Suppressor macrophage (primary cell): ENCODE results near the gene C1orf35.

Experiments used
- DNase-seq, 4 experiments: peaks; one replicate each; pipeline ENCODE4 v3.0.0-alpha.2; 2020 to 2022

C1orf35 gene

DNA sequence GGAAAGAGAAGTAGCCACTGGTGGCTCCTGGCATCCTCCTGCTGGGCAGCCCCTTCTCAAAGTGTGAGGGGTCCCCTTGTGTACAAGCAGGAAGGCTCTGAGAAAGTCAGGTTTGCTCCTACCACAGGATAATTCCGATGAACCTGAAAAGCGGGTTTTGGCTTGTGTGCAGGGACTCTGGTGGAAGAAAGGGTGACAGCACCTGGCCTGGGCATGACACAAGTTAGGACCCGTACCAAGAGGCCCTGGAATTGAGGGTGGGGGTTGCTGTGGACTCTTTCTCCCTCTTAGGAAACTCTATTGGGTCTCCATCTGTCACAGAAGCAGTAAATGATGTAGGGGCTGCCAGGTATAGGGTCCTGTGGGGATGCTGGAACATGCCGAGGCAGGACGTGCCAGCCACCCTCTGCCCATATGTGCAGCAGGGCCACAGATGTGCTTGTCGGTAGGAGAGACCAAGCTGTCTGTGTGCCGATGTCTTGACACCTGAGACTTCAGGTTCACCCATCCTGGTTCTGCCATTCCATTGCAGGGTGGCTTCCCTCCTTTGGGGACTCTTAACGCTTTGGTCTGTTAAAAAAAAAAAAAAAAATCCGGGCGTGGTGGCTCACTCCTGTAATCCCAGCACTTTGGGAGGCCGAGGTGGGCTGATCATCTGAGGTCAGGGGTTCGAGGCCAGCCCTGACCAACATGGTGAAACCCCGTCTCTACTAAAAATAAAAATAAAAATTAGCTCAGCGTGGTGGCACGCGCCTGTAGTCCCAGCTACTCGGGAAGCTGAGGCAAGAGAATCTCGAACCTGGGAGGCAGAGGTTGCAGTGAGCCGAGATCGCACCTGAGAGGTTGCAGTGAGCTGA is 9.8 kb downstream of the C1orf35 start:
- no peak for DNase-seq

DNA sequence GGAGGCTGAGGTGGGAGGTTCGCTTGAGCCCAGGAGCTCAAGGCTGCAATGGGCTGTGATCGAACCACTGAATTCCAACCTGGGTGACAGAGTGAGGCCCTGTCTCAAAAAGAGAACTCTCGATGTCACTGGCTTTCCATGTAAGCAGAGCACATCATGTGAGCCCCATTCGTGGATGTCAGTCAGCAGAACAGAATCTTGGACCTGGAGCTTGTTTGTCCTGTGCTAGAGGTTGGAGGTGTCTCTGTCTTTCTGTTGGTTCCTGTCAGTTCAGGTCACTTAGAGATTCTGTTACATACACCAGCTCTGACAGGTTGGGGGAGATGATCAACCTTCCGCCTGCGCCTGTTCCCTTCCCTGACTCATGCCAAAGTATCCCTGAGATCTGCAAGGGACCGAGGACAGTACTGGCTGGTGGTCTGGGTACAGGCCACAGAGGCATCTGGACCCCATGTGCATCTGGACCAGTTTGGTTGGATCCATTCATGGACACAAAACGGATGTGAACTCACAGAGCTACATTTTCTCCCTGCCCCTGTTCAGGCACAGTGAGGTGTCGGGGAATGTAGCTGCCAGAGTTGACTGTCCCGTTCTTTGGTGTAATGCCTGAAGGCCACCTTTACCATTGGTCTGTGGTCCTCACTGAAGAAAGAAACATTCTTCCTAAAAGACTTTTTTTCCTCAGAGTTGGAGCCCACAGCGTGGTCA is 10.6 kb downstream of the C1orf35 start:
- no peak for DNase-seq

DNA sequence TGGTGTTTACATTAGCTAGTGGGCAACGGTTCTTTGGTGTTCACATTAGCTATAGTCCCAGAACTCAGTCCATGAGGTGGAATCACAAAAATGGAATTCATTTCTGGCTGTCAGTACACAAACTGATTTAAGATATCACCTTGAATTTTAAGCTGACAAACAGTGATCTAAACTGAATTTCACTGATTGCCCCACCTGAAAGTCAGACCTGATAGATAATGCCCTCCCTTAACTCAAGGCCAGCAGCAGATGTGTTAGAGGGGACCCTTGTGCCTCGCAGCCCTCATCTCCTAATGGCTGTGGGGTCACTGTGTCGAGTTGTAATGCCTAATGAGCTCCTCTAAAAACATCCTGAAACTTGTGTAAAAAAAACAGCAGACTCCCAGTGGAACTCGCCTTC is 12.0 kb downstream of the C1orf35 start:
- DNase-seq: no peak

DNA sequence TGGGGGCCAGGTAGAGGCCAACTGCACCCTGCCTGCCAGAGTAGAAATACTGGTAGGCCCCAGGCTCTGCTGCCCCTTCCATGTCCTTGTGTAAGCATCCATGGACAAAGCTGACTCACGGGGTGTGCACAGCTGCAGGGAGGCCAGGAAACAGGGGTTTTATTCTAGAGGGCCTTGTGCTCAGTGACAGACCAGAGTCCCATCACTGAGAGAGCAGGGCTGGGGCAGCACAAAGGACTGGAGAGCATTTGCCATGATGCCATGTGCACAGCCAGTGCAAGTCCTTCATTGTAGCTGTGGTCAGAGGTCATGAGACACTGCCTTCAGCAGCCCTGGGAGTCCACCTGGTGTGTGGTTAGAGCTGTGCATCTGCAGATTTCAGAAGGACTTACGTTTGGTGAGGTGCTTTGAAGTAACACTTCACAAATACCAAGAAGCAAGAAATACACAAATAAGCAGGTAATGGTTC is 12.5 kb downstream of the C1orf35 start:
- no peak for DNase-seq

DNA sequence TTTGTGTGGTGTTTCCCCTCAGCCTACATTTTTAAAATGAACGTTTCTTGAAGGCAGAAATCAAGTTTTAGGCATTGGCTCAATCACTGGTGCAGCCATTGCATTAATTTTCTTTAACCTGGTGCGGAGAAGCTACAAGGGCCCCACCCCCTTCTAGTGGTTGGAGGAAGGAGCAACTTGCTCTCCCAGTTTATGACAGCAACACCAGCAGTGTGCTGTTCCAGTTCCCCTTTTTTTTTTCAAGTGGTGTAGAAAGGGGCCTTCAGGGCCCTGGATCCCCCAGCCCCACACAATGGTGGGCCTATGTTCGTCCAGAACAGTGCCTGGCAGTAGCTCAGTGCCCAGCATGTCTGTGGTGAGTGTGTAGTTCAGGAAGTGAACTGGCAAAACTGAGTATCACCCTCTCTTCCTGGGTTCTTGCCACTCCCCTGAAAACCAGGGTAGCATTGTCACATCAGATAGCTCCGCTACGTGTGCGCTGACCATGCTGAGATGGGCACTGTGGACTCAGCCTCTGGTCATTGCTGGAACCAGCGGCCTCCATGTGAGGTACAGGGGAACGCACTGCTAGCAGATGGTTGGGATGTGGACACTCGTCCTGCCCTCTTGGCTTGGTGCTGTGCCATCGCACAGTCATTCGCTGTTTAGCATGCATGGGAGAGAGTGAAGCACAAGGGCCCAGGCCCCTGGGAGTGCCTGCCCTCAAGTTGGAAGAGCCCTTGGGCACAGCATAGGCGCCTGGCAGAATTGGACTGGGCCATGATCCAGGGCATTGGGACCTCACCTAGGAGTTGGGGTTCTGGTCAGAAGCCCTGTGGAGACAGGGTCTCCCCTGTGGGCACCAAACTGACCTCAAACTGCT is 13.4 kb downstream of the C1orf35 start:
- DNase-seq: peak; percentile 58 to 81 (median 77)

DNA sequence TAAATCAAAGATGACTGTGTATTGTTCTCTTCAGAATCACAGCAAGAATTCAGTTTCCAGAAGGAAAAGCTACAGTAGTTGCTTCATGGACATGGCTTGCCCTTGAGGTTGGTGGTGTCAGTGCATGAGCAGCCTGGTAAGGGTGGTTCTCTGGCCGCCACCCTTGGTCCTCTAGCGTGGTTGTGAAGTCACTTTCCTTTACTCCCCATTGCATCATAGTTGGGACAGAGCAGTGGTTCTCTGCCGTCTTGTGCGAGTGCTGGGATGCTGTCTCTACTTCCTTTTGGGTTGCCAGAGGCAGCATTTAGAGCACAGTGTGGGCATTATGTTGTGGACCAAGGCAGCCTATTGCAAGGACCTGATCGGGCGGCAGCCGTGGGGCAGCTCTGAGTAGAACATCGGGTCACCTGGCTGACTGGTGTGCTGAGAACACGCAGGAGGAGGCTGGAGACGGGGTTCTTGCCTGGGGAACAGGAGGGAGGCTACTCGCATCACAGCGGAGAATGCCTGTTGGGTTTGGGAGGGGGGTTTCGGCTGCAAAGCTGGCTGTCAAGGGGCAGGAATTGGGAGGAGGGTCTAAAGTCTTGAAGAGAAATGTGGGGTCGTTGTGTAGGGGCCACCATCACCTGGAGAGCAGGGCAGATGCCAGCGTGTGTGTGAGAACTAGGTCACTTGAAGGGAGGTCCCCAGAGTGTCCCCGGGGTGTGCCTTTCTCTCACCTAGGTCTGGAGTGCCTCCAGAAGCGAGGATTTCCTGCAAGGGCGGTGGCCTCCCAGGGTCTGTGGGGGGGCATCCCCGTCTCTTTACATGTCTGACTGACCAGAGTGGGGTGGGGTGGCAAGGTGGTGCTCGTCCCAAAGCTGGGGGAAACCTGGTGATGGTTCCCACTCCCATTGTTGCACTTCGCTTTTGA is 14.3 kb downstream of the C1orf35 start:
- DNase-seq: peak; percentile 87 to 94 (median 88)

DNA sequence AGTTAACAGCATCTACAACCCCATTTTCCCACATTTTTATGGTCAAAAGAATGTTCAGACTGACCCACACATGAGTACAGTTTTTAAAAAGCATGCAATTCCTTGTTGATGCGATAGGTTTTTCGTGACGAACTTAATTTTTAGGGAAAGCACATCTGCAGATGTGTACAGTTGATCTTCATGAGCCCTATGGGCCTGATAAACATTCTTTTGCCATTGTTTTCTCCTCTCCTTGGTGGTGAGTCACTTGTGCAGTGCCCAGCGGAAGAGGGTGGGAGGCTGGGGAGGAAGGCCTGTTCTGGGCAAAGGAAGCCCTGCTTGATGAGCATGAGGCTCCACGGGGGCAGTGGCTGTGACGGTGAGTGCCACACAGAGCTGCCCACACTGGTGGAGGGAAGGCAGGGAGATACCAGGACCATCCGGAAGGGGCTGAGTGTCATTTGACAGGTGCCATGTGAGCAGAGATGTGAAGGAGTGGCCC is 15.3 kb downstream of the C1orf35 start:
- peak; percentile 86 to 94 (median 90) for DNase-seq

DNA sequence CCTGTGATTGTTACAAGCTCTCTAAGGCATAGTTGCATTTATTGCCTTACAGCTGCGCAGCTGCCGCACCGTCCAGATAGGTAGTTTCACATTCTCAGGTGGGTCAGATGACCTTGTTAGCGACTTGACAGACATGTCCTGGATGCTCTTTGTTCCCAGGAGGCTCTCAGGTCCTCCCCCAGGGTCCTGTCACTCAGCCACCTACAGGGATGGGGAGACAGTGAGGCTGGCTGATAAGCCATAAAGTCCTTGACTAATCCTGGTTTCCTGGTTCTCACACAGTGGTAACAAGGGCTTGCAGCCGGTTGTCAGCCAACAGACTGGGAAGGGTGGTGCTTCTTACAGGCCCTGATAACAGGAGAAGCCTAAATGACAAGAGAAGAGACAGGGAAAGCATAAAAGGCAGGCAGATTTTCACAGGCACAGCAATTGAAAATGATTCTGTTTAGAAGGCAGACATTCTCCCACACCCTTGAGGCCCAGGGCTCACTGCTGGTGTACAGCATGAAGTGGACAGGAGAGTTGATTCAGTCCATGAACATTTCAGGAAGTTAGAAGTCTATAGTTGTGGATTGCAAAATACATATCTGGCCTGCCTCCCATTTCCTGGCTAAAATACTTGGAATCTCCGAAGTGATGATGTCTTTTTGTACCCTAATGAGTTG is 17.7 kb downstream of the C1orf35 start:
- DNase-seq: peak; percentile 57 to 75 (median 66)

DNA sequence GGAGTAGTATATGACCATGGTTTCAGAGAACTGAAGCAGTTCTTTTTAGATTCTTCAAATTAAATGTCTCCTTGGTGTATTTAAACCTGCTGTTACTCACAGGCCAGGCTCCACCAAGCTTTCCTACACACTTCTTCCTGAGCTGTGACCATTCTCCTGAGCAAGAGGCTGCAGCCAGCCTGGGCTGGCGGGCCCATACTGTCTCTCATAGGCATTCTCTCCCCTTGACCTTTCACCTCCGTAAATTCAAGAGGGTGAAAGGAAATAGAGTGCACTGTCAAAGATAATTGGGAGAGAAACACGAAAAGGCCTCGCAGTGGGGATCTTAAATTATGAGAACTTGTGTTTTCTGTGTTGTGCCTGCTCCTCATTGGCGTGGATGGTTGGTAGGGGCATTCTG is 18.3 kb downstream of the C1orf35 start:
- no peak for DNase-seq

DNA sequence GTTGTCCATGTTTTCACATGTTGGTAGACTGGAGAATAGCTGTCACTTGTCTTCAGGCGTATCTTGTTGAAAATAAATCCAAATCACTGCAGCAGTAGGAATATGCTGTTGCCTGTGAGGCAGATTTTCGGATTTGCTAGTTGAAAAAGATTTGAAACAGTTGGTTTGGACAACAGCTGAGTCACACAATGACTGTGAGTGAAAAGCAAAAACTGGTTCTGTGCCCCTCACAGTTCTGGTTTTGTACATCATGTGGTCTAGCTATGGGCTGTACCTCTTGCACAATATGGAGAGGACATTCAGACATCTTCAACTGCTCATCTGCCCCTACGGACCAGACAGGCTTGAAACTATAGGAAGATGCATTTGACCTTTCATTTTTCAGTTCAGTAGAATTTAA is 18.8 kb downstream of the C1orf35 start:
- DNase-seq: peak; percentile 67 to 89 (median 80)

DNA sequence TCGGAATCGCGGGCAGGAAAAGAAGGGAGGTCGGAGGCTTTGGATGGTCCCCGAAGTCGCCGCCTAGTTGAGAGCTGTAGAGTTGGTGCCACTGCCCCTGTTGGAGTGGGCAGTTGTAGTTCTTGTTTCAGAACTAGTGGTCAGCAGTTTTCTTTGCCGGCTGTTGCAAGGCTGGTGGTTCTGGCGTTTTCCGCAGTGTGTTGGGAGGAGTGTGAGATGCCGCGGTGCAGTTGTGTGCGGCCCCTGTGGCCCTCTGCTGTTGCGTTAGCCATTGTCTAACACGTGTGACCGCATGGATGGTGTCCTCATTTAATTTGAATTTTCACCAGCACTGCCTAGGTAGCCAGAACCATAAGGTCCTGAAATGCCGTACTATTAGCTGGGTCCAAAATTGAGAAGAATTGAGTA is 19.2 kb downstream of the C1orf35 start:
- peak; percentile 85 to 93 (median 90) for DNase-seq

DNA sequence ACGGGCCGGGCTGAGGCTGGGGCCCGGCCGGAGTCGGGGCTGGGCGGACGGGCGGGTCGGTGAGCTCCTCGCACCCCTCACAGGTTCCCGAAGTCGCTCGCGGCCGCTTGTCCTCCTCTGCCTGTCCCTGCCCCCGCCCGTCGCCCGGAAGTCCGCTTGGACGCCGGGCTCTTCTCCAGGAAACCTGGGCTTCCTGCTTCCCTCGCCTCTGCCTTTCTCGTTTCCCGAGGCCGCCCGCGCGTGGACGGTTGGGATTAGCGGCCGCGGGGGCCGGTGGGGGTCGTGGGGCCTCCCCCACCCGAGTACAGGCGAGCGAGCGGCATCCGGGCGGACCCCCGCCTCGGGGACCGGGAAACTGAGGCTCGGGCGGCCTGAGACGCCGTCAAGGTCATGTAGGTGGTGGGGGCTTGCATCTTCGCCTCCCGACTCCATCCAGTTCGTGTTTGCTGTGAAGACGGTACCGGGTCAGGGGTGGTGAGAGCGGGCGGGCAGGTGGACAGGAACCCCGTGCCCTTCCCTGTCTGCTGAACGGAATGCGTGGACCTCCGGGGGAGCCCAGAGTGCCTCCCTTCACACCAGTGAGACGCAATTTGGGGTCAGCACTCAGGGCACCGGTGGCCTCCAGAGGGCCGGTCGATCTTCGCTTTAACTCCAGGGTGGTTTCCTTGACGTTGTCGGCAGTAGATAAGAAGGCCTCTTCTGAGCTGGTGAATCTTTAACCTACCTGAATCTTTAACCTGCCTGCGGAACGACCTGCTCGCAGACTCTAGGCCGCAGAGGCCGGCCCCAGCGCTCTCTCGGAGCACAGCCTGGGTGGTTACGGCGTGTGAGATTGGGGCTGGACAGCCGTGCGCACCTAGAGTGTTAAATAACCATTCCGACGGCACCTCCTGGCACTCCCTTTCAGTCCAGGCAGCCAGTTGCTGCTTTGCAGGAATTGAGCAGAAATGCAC is 19.9 kb downstream of the C1orf35 start:
- peak; percentile 55 to 80 (median 68) for DNase-seq

DNA sequence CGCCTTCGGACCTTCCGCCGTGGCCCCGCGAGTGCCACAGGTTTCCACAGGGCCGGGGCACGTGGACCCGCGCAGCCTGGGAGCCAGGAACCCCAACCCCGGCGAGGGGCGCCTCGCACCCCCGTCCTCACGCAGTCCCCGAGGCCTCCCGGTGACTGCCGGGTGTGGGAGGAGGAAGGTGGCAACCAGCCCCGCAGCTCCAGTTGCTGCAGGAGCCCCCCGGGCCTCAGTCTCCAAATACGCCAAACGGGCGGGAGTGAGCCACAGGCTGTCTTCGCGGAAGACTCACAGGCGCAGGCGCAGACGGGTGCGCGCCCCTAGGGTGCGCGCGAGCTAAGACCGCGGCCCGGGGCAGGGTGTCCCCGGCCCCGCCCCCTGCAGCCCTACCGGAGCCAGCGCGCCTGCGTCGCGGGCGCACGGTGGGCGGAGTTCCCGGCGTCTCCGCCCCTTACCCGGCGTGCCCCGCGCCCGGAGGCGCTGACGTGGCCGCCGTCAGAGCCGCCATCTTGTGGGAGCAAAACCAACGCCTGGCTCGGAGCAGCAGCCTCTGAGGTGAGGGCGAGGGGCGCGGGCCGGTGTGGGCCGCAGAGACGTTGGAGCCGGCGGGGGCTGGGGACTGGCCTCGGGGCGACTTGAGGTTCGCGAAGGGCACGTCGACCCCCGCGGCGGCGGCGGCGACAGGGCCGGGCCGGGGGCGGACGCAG is 20.8 kb downstream of the C1orf35 start, which contains the start of gene ARF1:
TSS of gene ARF1 (plus strand) at position 495 of the 704 bp plus-strand sequence. CDS start 14,407 bp downstream, outside the sequence.
- peak; percentile 96 to 99 (median 98) for DNase-seq

DNA sequence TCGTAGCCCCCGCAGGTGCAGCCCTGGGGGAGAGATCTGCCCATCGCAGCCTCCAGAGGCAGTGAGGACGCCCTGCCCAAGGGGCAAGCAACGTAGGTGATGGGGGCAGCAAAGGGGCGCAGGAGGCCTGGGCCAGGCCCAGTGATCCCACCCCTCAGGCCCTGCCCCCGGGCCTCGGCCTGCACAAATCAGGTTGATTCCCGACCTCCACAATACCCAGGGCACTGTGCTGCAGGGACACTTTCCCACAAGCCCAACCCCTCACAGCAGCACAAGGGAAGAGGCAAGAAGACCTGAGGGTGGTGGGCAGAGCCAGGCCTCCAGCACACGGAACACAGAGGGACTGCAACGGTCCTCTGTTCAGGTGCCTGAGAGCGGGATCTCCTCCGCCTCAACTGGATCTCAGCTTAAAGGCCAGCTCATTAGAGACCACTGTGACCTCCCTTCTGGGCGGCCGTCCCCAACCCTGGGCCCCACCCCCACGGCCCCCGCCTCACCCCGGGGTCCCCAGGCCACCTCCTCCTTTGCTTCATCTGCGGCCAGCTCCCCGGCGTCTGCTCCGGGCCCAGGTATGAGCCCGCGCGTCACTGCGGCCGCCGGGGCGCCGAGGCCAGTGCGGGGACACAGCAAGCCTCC is 21.4 kb downstream of the C1orf35 start:
- DNase-seq: no peak

DNA sequence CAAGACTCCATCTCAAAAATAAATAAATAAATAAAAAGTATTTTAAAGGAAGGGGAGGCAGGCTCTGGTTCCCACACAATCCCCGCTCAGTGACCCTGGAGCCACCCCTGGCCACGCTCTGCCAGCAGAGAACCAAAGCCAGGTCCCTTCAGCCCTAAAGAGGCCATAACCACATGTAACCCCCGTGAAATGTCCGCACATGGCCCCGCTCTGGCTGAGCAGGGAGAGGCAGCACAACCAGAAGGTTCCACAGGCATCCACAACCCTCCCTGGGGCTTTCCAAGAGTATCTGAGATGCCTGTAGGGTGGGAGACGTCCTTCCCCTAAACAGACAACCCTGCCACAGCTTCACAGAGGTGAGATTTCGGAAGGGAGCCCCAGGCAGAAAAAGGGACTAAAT is 22.0 kb downstream of the C1orf35 start:
- DNase-seq: no peak

DNA sequence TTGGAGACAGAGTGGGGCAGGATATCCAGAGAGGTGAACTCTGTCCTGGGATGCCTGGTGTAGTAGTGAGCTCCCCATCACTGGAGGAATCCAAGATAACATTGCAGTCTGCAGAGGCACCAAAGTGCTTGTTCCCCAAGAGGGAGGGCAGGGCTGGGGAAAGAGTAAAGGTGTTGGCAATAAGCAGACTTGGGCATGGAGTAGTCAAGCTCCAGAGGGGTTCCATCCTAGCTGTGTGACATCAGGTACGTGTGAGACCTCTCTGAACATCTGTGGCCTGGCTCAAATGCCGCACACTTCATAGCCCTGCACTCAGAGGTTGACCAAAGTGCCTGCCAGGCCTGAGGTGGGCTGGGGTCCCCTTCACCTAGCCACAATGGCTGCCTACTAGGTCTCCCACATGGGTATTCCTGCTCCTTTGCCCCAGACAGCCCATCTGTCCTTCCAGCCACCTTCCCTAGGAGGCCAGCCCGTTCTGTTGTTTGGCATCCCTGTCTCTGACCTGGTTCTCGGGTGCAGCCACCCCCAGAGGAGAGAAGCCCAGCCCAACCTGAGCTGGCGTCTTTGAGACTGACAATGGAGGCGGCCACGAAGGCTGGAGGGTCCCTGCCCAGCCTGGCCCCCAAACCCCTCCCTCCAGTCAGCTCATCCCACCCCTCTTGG is 23.4 kb downstream of the C1orf35 start:
- DNase-seq: no peak

DNA sequence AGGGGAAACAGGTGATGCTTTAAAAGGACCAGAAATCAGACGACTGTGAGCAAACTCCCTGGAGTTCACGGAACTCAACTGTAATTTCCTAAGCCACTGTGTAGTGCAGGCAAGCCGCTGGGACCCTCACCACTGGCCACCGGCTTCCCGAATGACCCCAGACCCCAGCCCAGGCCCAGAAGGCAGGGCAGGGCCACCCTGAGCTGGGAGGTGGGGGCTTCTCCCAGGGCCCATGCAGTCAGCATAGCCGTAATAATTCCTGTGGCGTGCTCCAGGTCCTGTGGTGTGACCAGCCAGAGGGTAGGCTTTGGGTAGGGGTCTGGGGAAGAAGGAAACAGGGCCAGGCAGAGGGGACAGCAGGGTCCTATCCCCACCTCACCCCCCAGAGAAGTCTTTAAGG is 24.1 kb downstream of the C1orf35 start:
- no peak for DNase-seq
